Head of caudate nucleus (tissue), 42 donors: ENCODE results near the gene C11orf98.
"Not testable (repeated sequence)": the region's sequence is repeated elsewhere in the genome, so short reads cannot be mapped to it uniquely, and the experiment has no call there.

Experiments used
- DNase-seq, 42 donors: peaks; one replicate each; pipeline versions ENCODE4 v3.0.0 to v3.0.0-alpha.2; 2020 to 2021; ENCODE audit warnings: mixed read lengths in 7 of 42
- intact Hi-C: fragments of 100-400 bp; cut with DNase I; formaldehyde crosslinking; loops from one replicate; pipeline ENCODE4 v1.15.0; 2022

The C11orf98 gene

DNA sequence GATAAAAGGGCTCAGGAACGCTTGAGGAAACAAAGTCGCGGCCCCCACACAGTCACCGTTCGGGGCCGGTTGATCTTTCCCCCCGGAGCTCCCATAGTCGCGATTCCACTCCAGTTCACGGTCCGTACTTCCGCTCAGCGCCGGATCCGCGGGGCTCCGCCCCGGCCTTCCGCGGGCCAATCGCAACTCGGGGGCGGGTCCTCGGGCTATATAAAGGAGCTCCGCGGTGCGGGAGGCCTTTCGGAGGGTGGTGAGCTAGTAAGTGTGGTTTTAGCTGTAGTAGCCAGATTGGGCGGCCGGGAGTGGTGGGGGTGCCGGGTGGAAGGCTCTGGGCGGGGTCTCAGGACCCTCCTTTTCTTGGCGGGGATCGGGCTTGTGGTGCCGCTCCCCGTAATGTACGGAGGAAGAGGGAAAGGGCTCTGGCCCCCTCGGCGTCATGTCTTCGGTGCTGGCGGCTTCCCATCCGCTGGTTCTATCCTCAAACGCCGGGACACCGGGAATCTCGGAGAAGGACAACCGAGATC, at the start of gene C11orf98, which contains the start of gene CSKMT:
TSS of gene C11orf98 (minus strand) at position 136 of the 524 bp plus-strand sequence. CDS start at position 95, 41 bp downstream.
TSS of gene CSKMT (plus strand) at position 238 of the 524 bp plus-strand sequence. CDS start 568 bp downstream, outside the sequence.
- intact Hi-C loops = no loop called here
- DNase-seq = peak; percentile 92 to 99 (median 98)

GRCh38 chr11:62713343-62713742, 48.3 kb upstream of the C11orf98 start:
- no peak for DNase-seq
- intact Hi-C loops = no loop called here

GRCh38 chr11:62712861-62713260, 47.9 kb upstream of the C11orf98 start:
- no peak for DNase-seq
- intact Hi-C loops = no loop called here

- DNase-seq = no peak
- intact Hi-C loops = no loop called here
Measured at GRCh38 chr11:62712276-62712812, 47.3 kb upstream of the C11orf98 start.

DNA sequence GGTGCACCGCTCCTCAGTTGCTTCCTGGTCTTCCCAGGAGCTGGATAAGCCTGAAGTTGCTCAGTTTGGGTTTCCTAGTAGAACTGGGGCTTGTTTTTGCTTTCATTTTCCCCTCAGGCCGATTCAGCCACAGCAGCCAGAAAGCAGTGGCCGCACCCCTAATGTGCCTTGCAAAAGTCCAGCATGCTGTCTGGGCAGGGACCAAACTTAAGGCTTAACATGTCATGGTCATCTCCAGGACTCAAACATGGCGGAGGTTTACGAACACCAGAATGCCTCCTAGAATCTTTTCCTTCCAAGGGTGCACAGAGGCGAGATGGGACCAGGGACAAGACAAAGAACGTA, 45.0 kb upstream of the C11orf98 start:
- intact Hi-C loops = no loop called here
- DNase-seq = no peak

DNA sequence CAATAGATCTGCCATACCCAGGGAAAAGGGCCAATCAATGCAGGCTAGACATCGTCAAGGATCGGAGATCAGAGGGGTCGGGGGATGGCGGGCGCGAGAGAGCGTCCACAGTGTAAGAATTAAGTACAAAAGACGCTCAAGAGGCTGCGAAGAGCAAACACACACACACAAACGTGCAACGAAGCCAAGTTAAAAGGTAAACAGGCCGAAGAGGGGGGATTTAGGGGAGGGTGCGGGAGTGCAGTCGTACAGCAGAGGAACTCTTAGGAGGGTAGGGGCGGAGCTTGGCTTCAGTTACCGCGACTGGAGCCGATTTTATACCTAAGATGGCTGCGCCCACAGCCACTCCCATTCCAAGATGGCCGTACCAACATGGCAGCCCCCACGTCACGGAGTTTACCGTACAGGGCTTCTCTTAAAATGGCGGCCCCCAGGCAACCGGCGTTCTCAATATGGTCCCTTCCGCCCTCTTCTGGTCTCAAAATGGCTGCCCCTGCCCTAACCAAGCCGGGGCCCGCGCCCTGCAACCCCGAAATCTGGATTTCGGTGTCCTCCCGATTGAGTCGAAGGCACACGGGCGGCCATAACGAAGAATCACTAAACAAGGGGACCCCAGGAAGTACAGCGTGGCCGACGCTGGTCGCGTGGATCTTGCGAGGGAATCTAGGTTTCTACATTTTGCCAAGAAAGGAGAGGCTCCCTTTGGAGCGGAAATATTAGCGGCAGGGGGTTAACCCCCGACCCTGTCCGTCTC, 44.4 kb upstream of the C11orf98 start:
- peak; percentile 94 to 99 (median 98) for DNase-seq
- intact Hi-C loops = loop anchor here (2.0 to 10.0 kb wide), 2 partner anchors 17 to 315 kb away; partner anchors contain the start of gene HNRNPUL2

GRCh38 chr11:62708793-62709192, 43.8 kb upstream of the C11orf98 start:
- peak in 13 of 42 donors; percentile 16 to 52 (median 35) for DNase-seq
- intact Hi-C loops = loop anchor here (2.0 to 10.0 kb wide), 2 partner anchors 18 to 314 kb away; partner anchors contain the start of gene HNRNPUL2

DNA sequence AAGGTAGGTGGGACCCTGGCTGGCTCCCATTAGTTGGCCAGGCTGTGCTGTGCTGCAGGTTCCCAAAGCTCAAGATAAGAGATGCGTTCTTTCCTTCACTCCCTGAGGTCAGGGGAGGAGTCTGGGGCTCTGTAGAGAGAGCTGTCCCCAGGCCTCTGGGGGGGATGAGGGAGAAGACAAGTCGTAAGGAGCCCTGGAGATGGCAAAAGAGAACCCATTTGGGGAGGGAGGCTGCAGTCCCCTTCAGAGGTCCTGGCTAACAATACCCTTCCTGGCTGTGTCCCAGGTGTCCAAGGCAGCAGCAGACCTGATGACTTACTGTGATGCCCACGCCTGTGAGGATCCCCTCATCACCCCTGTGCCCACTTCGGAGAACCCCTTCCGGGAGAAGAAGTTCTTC, 43.4 kb upstream of the C11orf98 start:
- intact Hi-C loops = loop anchor here (2.0 to 10.0 kb wide), 2 partner anchors 18 to 314 kb away; partner anchors contain the start of gene HNRNPUL2
- peak in 3 of 42 donors; percentile 5 to 38 (median 30) for DNase-seq

DNA sequence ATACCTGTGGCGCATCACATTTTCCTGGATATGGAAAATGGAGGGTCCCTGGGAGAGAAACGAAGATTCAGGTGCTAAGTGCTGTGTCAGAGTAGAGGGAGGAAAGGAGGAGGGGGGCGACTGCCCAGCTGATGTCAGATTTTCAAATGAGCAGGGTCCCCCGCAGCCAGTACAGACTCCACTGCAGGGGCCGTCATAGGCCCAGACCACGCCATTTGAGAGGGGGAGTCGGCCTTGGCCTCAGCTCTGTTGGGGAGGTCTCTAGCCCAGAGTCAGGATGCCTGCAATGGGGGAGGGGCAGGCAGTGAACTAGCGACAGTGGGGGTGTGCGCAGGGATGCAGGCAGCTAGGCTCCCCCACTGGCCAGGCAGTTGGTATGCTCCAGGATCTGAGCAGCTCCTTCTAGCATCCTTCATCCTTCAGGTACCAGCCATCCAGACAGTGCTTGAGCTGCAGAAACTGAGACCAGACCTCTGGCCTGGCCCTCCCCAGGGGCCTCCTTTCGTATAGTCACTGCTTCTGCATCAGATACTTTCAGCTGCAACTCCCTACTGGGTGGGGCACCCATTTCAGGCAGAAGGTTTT, 42.4 kb upstream of the C11orf98 start, which contains the start of the genes BSCL2 and GNG3:
TSS of gene BSCL2 (minus strand) at position 148 of the 585 bp plus-strand sequence. CDS start 229 bp downstream, outside the sequence.
TSS of gene GNG3 (plus strand) at position 400 of the 585 bp plus-strand sequence. CDS start 620 bp downstream, outside the sequence.
- intact Hi-C loops = loop anchor here (10.0 kb wide), 1 partner anchor 313 kb away; no protein-coding TSS in a partner anchor
- DNase-seq = peak; percentile 74 to 97 (median 90)

DNA sequence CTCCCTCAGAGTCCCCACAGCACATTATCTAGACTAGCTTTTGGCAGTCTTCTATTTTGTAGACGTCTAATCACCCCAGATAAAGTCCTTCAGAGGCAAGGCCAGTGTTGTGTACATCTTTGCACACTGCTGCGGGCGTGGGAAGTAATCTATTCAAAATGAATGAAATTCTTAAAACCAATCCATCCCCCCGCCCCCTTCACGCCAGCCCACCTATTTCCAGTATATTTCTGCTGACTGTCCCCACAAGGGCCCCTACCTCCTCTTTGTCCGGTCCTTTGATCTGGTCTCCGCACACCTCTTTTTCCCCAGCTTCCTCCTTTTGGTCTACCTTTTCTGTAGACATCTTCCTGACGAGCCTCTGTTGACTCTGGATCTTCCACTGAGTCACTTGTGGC, 41.8 kb upstream of the C11orf98 start:
- intact Hi-C loops = loop anchor here (10.0 kb wide), 1 partner anchor 312 kb away; no protein-coding TSS in a partner anchor

DNA sequence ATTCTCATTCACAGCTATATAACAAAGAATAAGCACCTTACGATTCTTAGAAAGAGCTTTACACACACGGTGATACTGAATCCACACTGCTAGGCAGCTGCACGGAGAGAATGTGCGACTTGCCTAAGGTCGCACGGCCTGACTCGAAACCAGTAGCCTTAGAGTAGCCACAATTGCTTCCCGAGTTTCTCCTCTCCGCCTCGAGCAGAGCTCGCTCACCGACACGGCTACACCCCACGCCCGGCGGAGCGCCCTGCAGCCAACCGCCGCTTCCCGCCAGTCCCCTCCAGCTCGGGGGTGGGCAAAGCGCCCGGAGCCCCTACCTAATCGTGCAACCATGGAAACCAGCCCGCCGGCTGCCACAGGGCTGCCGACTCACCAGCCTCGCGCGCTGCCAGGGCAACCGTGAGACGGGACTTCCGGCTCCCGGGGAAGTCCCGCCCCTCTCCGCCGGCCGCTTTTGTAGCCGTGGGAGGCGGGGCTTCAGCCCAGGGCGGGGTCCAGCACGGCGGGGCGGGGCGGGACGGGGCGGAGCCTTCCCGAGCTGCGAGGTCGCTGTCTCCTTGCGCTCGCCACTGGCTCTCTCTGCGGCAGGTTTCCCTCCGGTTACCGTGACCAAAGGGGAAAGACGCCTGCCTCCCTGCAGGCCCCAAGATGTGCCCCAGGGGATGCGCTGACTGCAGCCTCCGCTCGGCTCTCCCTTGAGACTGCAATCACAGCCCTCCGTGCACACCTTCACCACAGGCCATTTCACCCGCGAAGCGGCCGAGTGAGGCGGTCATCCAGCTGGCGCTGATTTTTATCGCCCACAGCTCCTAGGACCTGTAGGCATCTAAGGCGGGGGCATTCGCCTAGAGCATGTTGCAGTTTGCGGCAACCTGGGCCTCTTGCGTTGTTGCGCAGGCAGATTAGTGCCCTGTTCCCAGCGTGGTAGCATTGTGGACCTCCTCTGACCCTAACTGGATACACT, 41.2 kb upstream of the C11orf98 start:
- intact Hi-C loops = loop anchor here (10.0 kb wide), 1 partner anchor 311 kb away; no protein-coding TSS in a partner anchor
- DNase-seq = peak; percentile 91 to 99 (median 97)

More for the DNA sequence above, 41.8 kb upstream of the C11orf98 start:
- DNase-seq = peak in 1 of 42 donors; percentile 39

DNA sequence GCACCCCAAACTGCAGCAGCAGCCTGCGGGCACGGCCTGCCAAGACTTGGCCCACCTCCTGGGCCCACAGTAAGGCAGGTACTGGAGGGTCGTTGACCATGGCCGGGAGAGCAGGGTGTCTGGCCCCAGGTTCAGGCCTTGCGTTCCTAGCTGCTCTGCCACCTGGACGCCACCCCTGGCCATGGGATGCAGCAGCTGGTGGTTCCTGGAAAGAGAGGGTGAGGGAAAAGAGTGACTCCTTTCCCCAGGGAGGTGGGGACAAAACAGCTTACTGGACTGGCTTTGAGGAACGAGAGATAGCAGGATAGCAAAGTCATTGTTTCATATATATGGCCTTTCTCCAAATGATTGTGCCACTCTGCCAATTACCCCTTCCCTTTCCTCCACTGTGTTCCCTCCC, 40.4 kb upstream of the C11orf98 start:
- intact Hi-C loops = loop anchor here (10.0 kb wide), 1 partner anchor 311 kb away; no protein-coding TSS in a partner anchor
- DNase-seq = no peak

- not testable (repeated sequence) for DNase-seq
Measured at GRCh38 chr11:62703921-62704320, 38.9 kb upstream of the C11orf98 start.

GRCh38 chr11:62702246-62702645, 37.2 kb upstream of the C11orf98 start:
- intact Hi-C loops = loop anchor here (10.0 kb wide), 1 partner anchor 307 kb away; no protein-coding TSS in a partner anchor
- DNase-seq = no peak

More at GRCh38 chr11:62703921-62704320, 38.9 kb upstream of the C11orf98 start:
- intact Hi-C loops = loop anchor here (10.0 kb wide), 1 partner anchor 309 kb away; no protein-coding TSS in a partner anchor

DNA sequence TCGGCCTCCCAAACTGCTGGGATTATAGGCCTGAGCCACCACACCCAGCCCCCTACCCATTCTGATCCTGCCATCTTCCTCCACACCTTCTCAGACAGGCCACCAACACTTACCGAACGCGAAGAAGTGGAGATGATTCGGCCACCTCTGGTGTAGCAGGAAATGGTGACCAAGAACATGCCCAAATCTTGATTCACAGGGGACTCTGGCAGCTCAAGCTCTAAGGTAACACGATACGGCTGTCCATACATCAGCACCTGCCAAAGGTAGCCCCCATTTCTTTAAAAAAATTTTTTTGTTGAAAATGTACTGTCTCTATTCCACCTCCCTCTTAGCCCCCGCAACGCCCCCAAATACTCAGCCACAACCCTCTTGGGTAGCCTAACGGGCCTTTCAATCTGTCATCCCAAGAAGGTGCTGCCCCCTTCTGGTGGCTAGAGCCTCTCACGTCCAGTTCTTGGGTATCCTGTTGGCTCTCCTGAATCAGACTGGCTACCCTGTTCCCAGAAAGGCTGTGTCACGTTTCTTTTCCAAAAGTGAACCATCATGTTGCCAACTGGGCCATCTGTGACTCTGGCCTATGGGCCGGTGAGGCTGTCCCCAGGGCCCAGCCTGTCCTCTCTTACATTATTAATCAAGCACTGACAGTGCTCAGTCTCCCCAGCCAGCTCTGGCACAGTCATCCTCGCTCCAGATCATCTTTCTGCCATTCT, 29.6 kb upstream of the C11orf98 start:
- DNase-seq = peak; percentile 39 to 91 (median 76)
- intact Hi-C loops = no loop called here

GRCh38 chr11:62693624-62694023, 28.6 kb upstream of the C11orf98 start:
- intact Hi-C loops, DNase-seq: not testable (repeated sequence)
